GM12878 (cell line): ENCODE data around the gene SLC5A6. TPM values are rescaled to one million over a fixed set of nuclear protein-coding genes. Genes with fewer than 3 reads are reported as not detected.

ENCODE experiments used
- BCL11A ChIP-seq: IDR thresholded peaks from 2 replicates; pipeline ENCODE4 v1.6.1; 2011; ENCODE audit warnings: low read depth, low read length
- ESRRA ChIP-seq: IDR thresholded peaks from 2 replicates; pipeline ENCODE4 v1.6.1; 2012; ENCODE audit warnings: mild to moderate bottlenecking, low read length, improper control_type of control experiment
- ETV6 ChIP-seq, 2 experiments: fragments of 450-650 bp in 1 of 2; IDR thresholded peaks in 1 of 2; conservative IDR thresholded peaks in 1 of 2; 2 replicates each; pipeline ENCODE4 v1.6.1; 2014; ENCODE audit warnings: antibody characterized with exemption in 1 of 2, borderline replicate concordance in 1 of 2, low read depth in 1 of 2, mild to moderate bottlenecking in 1 of 2, moderate library complexity in 1 of 2
- IRF4 ChIP-seq: IDR thresholded peaks from 2 replicates; pipeline ENCODE4 v1.6.1; 2011; ENCODE audit warnings: low read depth, low read length
- RAD21 ChIP-seq: IDR thresholded peaks from 2 replicates; pipeline ENCODE4 v1.6.1; 2011; ENCODE audit warnings: mild to moderate bottlenecking, low read depth, low read length, moderate library complexity; ENCODE audit not compliant: insufficient read depth
- SP1 ChIP-seq: IDR thresholded peaks from one replicate; pipeline ENCODE4 v1.6.1; 2011; ENCODE audit warnings: low read depth, low read length
- polyA plus RNA-seq, 11 experiments: library from polyadenylated mRNA; depleted of rRNA in 4 of 11; unstranded in 6 of 11; stranded (reverse) in 5 of 11; fragments of >200 nt; fragmentation: Nextera tagmentation in 4 of 11; fragmentation: Illumina TruSeq in 1 of 11; extraction: Ambion mirVana in 4 of 11; extraction: Trizol in 1 of 11; gene quantifications; 1 replicate in 1 of 11; 2 replicates in 10 of 11; pipeline versions ENCODE4 v1.2.1 to v1.2.3, GENCODE V29; 2011 to 2016; ENCODE audit warnings: inconsistent platforms in 2 of 11, missing spikeins in 2 of 11, low read depth in 1 of 11
- total RNA-seq, 4 experiments: library from RNA; depleted of rRNA in 3 of 4; stranded (reverse); fragments of >200 nt in 3 of 4; fragmentation: Illumina TruSeq in 1 of 4; extraction: Trizol in 1 of 4; gene quantifications; 2 replicates each; pipeline versions ENCODE4 v1.2.1 to v1.2.3, GENCODE V29; 2013 to 2021
- TF ChIP-seq, protein P1 (sequence below): fragments of 150-350 bp; IDR thresholded peaks from 2 replicates; pipeline ENCODE4 v1.6.1; 2016; ENCODE audit warnings: low read depth, low read length
- TF ChIP-seq, protein P2 (sequence below): IDR thresholded peaks from 2 replicates; pipeline ENCODE4 v1.6.1; 2012; ENCODE audit warnings: improper control_type of control experiment, low read depth, low read length; ENCODE audit not compliant: insufficient replicate concordance
- TF ChIP-seq, protein P3 (sequence below): fragments of 450-650 bp; IDR thresholded peaks from 2 replicates; pipeline ENCODE4 v1.6.1; 2018; ENCODE audit warnings: borderline replicate concordance, mild to moderate bottlenecking; ENCODE audit not compliant: partially characterized antibody

SLC5A6 gene
- total and polyA plus RNA-seq, 10 of the 15 experiments (the other 5 are each of a cell fraction or from before 2014, with no cell fraction given), result 13.1 to 101 (median 55.3) TPM

- TF ChIP-seq, protein P1, sequence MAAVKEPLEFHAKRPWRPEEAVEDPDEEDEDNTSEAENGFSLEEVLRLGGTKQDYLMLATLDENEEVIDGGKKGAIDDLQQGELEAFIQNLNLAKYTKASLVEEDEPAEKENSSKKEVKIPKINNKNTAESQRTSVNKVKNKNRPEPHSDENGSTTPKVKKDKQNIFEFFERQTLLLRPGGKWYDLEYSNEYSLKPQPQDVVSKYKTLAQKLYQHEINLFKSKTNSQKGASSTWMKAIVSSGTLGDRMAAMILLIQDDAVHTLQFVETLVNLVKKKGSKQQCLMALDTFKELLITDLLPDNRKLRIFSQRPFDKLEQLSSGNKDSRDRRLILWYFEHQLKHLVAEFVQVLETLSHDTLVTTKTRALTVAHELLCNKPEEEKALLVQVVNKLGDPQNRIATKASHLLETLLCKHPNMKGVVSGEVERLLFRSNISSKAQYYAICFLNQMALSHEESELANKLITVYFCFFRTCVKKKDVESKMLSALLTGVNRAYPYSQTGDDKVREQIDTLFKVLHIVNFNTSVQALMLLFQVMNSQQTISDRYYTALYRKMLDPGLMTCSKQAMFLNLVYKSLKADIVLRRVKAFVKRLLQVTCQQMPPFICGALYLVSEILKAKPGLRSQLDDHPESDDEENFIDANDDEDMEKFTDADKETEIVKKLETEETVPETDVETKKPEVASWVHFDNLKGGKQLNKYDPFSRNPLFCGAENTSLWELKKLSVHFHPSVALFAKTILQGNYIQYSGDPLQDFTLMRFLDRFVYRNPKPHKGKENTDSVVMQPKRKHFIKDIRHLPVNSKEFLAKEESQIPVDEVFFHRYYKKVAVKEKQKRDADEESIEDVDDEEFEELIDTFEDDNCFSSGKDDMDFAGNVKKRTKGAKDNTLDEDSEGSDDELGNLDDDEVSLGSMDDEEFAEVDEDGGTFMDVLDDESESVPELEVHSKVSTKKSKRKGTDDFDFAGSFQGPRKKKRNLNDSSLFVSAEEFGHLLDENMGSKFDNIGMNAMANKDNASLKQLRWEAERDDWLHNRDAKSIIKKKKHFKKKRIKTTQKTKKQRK, result no peak
- TF ChIP-seq, protein P2, sequence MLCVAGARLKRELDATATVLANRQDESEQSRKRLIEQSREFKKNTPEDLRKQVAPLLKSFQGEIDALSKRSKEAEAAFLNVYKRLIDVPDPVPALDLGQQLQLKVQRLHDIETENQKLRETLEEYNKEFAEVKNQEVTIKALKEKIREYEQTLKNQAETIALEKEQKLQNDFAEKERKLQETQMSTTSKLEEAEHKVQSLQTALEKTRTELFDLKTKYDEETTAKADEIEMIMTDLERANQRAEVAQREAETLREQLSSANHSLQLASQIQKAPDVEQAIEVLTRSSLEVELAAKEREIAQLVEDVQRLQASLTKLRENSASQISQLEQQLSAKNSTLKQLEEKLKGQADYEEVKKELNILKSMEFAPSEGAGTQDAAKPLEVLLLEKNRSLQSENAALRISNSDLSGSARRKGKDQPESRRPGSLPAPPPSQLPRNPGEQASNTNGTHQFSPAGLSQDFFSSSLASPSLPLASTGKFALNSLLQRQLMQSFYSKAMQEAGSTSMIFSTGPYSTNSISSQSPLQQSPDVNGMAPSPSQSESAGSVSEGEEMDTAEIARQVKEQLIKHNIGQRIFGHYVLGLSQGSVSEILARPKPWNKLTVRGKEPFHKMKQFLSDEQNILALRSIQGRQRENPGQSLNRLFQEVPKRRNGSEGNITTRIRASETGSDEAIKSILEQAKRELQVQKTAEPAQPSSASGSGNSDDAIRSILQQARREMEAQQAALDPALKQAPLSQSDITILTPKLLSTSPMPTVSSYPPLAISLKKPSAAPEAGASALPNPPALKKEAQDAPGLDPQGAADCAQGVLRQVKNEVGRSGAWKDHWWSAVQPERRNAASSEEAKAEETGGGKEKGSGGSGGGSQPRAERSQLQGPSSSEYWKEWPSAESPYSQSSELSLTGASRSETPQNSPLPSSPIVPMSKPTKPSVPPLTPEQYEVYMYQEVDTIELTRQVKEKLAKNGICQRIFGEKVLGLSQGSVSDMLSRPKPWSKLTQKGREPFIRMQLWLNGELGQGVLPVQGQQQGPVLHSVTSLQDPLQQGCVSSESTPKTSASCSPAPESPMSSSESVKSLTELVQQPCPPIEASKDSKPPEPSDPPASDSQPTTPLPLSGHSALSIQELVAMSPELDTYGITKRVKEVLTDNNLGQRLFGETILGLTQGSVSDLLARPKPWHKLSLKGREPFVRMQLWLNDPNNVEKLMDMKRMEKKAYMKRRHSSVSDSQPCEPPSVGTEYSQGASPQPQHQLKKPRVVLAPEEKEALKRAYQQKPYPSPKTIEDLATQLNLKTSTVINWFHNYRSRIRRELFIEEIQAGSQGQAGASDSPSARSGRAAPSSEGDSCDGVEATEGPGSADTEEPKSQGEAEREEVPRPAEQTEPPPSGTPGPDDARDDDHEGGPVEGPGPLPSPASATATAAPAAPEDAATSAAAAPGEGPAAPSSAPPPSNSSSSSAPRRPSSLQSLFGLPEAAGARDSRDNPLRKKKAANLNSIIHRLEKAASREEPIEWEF, result no peak
- TF ChIP-seq SP1 (no peak), ESRRA (no peak), BCL11A (no peak), ETV6 (conservative IDR thresholded peaks at IDR 0.05 in 1 of 2, IDR thresholded peaks at IDR 0.05 in 1 of 2; ENCODE audit: borderline replicate concordance in 1 of 2, low read depth in 1 of 2) (no peak), IRF4 (no peak), RAD21 (no peak)
- TF ChIP-seq, protein P3, sequence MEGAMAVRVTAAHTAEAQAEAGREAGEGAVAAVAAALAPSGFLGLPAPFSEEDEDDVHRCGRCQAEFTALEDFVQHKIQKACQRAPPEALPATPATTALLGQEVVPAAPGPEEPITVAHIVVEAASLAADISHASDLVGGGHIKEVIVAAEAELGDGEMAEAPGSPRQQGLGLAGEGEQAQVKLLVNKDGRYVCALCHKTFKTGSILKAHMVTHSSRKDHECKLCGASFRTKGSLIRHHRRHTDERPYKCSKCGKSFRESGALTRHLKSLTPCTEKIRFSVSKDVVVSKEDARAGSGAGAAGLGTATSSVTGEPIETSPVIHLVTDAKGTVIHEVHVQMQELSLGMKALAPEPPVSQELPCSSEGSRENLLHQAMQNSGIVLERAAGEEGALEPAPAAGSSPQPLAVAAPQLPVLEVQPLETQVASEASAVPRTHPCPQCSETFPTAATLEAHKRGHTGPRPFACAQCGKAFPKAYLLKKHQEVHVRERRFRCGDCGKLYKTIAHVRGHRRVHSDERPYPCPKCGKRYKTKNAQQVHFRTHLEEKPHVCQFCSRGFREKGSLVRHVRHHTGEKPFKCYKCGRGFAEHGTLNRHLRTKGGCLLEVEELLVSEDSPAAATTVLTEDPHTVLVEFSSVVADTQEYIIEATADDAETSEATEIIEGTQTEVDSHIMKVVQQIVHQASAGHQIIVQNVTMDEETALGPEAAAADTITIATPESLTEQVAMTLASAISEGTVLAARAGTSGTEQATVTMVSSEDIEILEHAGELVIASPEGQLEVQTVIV, result no peak
Measured at GRCh38 chr2:27158468-27158867, 53.6 kb downstream of the SLC5A6 start (continued).
